Omental fat pad (tissue), 4 donors: ENCODE results near the gene PPP1R14C. TPM values are rescaled to one million over a fixed set of nuclear protein-coding genes. Genes with fewer than 3 reads are reported as not detected.
A peak's percentile ranks its signal among the peaks of the same experiment; 100 is the strongest.

ENCODE experiments used
- ATAC-seq: fragments of 150-250 bp; one replicate; pipeline ENCODE4 v1.9.1; 2016; ENCODE audit warnings: mild to moderate bottlenecking, moderate library complexity; ENCODE audit not compliant: low FRiP score
- DNase-seq: peaks from one replicate; pipeline ENCODE4 v3.0.0-alpha.2; 2019; ENCODE audit warnings: low spot score
- total RNA-seq, 4 donors: library from RNA; depleted of rRNA; stranded (reverse); fragments of >200 nt; gene quantifications; one replicate each; pipeline ENCODE4 v1.1.0, GENCODE V29; 2016
- TF ChIP-seq, protein P1 (sequence below), 3 donors: fragments of 450-650 bp; IDR thresholded peaks; one replicate each; pipeline ENCODE4 v1.5.1; 2016 to 2017; ENCODE audit warnings: antibody characterized with exemption in 3 of 3, mild to moderate bottlenecking in 3 of 3, moderate library complexity in 2 of 3

PPP1R14C gene
- total RNA-seq, 4 donors from 2014 or later: 0.31 to 1.1 TPM; not detected in 2

DNA sequence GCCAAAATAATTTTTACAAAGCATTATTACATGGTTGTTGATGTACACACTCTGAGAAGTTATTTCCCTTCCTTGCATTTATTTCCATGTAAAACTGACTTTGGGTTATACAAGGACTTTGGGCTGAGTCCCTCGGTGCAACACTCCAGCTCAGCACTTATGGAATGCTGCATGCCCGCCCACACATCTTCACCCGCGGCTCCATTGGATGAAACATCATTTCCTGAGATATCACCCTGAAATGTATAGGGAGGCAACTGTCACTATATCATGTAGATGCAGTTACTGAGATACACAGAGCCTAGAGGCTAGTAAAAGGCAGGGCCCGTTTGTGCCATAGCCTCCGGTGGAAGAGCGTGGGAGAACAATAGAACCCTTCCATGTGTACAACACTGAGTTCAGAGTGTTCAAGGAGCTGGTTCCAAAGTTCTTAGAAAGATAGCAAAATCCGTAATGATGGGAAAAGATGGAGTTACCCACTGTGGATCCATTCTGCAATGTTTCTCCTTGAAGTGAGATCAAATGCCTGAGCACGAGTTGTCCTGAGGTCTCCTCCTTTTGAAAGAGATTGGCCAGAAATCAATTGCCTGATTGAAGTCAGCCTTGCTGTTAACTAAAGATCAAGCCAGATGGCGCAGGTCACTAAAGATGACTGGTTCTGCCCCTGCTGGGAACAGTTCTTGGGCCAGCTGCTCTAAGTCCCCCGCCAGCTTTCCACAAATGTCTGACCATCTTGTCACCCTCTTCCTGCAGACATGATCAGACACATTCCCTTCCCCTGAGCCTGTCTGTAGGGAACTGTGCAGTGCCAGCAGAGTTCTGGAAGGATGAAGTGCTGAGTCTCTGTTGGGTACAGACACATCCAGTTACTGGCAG, 125.1 kb downstream of the PPP1R14C start:
- TF ChIP-seq, protein P1, sequence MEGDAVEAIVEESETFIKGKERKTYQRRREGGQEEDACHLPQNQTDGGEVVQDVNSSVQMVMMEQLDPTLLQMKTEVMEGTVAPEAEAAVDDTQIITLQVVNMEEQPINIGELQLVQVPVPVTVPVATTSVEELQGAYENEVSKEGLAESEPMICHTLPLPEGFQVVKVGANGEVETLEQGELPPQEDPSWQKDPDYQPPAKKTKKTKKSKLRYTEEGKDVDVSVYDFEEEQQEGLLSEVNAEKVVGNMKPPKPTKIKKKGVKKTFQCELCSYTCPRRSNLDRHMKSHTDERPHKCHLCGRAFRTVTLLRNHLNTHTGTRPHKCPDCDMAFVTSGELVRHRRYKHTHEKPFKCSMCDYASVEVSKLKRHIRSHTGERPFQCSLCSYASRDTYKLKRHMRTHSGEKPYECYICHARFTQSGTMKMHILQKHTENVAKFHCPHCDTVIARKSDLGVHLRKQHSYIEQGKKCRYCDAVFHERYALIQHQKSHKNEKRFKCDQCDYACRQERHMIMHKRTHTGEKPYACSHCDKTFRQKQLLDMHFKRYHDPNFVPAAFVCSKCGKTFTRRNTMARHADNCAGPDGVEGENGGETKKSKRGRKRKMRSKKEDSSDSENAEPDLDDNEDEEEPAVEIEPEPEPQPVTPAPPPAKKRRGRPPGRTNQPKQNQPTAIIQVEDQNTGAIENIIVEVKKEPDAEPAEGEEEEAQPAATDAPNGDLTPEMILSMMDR (IDR thresholded peaks at IDR 0.05): no peak
- no peak for ATAC-seq
- no peak for DNase-seq

DNA sequence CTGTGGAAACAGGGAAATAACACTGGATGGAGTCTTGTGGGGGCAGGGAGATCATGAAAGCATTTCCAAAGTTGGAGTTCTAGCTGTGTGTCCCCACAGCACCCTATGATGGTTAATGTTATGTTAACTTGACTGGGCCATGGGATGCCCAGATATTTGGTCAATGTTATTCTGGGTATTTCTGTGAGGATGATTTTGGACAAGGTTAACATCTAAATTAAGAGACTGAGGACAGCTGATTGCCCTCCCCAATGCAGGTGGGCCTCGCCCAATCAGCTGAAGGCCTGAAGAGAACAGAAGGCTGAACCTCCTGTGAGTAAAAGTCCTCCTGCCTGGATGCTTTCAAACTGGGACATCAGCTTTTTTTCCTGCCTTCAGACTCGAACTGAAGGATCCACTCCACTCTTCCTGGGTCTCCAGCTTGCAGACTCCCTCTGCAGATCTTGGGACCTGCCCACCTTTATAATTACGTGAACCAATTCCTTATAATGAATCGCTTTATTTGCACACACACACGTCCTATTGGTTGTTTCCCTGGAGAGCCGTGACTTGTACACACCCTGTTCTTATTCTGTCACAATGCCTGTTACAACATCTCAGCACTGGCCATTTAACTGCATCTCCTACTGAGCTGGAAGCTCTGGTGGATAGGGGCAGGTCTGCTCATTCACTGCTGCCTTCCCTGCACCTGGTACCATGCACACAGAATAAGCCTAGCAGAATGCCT, 126.4 kb downstream of the PPP1R14C start:
- ATAC-seq: no peak

DNA sequence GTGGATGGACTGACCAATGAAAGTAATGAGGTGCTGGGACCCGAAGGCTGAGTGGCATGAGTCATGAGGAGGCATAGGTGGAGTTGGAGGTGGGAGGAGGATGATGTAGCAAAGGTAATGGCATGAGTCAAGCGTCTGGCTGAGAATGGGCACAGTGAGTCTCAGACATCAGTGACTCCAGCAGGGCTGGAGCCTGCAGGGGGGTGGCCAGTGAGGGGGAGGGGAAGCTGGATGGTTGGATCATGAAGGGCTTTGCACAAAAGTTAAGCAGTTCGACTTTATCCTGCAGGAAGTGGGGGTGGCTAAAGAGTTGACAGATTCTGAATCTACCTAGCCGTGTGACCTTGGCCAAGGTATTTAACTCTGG, 127.0 kb downstream of the PPP1R14C start:
- DNase-seq (no peak), ATAC-seq (peak; percentile 81)
- TF ChIP-seq, protein P1 (IDR thresholded peaks at IDR 0.05): no peak

More for the DNA sequence above, 126.4 kb downstream of the PPP1R14C start:
- TF ChIP-seq, protein P1 (IDR thresholded peaks at IDR 0.05): no peak
- DNase-seq: no peak

DNA sequence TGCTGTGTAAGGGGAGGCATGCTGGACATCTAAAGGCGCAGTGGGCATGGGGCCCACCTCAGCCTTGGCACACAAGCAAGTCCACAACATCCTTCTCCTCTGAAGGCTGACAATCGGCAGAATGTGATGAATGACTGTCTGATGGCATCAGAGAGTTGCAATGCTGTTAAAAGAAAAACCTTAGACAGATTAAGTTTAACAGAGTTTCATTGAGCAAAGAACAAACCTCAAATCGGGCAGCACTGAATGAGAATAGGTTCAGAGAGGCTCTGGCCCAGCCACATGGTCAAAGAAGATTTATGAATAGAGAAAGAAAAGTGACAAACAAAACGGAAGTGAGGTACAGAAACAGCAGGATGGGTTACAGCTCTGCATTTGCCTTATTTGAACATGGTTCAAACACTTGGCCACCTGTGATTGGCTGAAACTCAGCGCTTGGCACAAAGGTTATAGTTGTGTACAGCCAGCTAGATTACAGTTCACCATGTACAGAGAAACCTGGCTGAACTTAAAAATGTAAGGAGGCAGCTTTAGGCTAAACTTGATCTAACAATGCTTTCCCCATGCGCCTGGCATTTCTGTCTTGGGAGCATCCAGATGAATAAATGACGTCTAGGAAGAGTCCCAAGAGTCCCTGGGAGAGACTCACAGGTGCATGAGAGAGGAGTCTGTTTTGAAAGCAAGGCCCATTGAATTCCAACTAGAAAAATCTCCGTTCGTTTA, 127.6 kb downstream of the PPP1R14C start:
- no peak for DNase-seq
- no peak for ATAC-seq
- TF ChIP-seq, protein P1 (IDR thresholded peaks at IDR 0.05): no peak

DNA sequence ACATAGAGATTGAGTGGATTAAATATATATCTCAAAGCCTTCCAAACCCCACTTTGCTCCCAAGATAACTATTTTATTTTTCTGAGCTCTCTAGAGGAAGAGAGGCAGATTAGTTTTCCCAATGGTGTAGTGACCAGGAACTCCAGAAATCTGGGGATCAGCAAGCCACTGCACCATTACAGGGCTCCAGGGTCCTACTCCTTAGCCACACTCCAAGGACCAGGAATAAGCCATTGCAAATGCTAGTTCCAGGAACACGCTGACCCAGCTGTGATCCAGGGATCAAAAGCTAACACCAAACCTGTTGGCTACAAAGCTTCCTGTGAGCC, 128.3 kb downstream of the PPP1R14C start:
- DNase-seq (no peak), ATAC-seq (no peak)
- TF ChIP-seq, protein P1 (IDR thresholded peaks at IDR 0.05): no peak

DNA sequence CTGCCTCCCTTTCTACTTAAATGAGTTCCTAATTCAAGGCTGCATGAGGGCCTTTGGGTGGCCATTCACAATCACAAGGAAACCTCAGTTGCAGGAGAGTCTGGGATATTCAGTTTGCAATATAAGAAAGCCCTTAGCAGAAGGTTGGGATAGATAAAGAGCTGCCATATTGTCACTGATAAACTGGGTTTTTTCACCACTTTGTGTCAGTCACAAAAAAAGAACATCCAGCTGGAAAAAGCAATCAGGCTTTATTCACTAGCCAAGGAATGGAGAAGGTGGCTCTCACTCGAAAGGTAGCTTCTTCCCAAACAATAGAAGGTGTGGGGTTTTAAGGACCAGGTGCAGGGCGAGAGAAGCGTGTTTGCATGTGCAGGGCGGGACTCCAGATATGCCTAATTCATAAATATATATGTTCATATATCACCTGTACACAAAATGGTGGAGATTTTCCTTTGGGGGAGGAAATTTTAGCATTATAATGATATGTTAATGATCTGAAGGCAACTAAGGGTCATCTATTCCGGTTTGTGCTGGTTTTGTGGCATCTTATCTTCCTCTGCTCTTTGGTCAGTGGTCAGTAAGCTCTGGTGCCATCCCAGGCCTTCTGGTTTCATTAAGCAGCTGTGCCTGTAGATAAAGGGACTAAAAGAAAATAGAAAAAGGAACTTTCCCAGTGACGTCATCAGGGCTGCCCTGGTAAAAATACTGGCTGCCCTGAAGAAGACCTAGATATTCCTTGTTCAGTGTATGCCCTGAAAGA, 128.8 kb downstream of the PPP1R14C start:
- DNase-seq (no peak), ATAC-seq (no peak)
- TF ChIP-seq, protein P1 (IDR thresholded peaks at IDR 0.05): no peak
